ENCODE results near the gene TIPRL. TPM values are rescaled to one million over a fixed set of nuclear protein-coding genes. Genes with fewer than 3 reads are reported as not detected.

The TIPRL gene
- total RNA-seq, 2 experiments from 2014 or later: 36.0 to 54.3 TPM

DNA sequence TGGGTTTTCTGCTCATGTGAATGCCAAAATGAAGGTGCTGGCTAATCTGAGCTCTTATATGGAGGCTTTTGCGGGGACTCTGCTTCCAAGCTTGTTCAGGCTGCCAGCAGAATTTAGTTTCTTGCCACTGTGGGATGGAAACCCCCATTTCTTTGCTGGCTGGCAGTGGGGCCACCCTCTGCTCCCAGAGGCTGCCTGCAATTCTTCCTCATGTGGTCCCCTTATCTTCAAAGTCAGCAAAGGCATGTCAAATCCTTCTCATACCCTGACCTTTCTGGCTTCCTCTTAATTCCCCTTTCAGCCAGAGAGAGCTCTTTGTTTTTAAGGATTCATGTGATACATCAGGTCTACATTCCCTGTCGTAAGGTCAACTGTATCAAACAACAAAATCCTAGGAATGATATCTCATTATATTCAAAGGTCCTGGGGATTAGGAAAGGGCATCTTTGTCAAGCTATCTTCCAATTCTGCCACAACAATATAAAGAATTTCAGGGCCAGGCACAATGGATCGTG, 36.8 kb upstream of the TIPRL start:
- H3K36me3 ChIP-seq (ENCODE audit: insufficient read depth, low read length): no peaks in the 10 kb centered on the region
- TF ChIP-seq CTCF (conservative IDR thresholded peaks at IDR 0.05; ENCODE audit: low read length) (no peak), EZH2phosphoT487 (IDR thresholded peaks at IDR 0.05; ENCODE audit: borderline replicate concordance, low read depth, low read length) (no peak)
- H3K9me2 ChIP-seq (ENCODE audit: insufficient read depth, low read length): no peaks in the 10 kb centered on the region
- H3K9me3 ChIP-seq (ENCODE audit: low read length): no peaks in the 10 kb centered on the region
- no TSS peak for BruUV-seq (replicated peaks)
- H3K4me2 ChIP-seq (ENCODE audit: low read length): no peak overlapping the region
- H3K27ac ChIP-seq (ENCODE audit: low read depth, low read length, poor library complexity, severe bottlenecking): no peak overlapping the region
- peaks cover 3% of the 10 kb centered on the region for H3K4me1 ChIP-seq (ENCODE audit: insufficient read depth, low read length, poor library complexity, severe bottlenecking)
- no peaks in the 10 kb centered on the region for H3K79me2 ChIP-seq (ENCODE audit: insufficient read depth, low read depth, low read length)
- intact Hi-C loops (cut with micrococcal nuclease; ENCODE audit: unreplicated experiment): no loop called here
- H3K4me3 ChIP-seq (ENCODE audit: low read depth, low read length, poor library complexity, severe bottlenecking): no peak overlapping the region
- ChIA-PET POLR2A (no interaction called here), CTCF (ENCODE audit: unreplicated experiment) (interaction anchor here (0.6 to 1.1 kb wide), 2 partner anchors 22 to 91 kb away, joined by 3 to 4 read pairs; no protein-coding TSS in a partner anchor)
- no peak overlapping the region for H2AFZ ChIP-seq (ENCODE audit: low read length)
- no peak for DNase-seq (ENCODE audit: low spot score)
- H4K20me1 ChIP-seq (ENCODE audit: insufficient read depth, low read length): no peaks in the 10 kb centered on the region

- no peak overlapping the region for H3K4me3 ChIP-seq (ENCODE audit: low read depth, low read length, poor library complexity, severe bottlenecking)
- no peaks in the 10 kb centered on the region for H3K9me2 ChIP-seq (ENCODE audit: insufficient read depth, low read length)
- H3K4me2 ChIP-seq (ENCODE audit: low read length): 0 out of 2 replicates have a peak overlapping the region, but pooled peaks have one; percentile 34
- no peaks in the 10 kb centered on the region for H3K9me3 ChIP-seq (ENCODE audit: low read length)
- peak overlapping the region; percentile 65 for H2AFZ ChIP-seq (ENCODE audit: low read length)
- no peaks in the 10 kb centered on the region for H4K20me1 ChIP-seq (ENCODE audit: insufficient read depth, low read length)
- peak; percentile 86 for DNase-seq (ENCODE audit: low spot score)
- H3K27ac ChIP-seq (ENCODE audit: low read depth, low read length, poor library complexity, severe bottlenecking): no peak overlapping the region
- BruUV-seq (replicated peaks): no TSS peak
- H3K79me2 ChIP-seq (ENCODE audit: insufficient read depth, low read depth, low read length): no peaks in the 10 kb centered on the region
- ChIA-PET CTCF (ENCODE audit: unreplicated experiment) (interaction anchor here (1.1 kb wide), 1 partner anchor 1648 kb away, joined by 3 read pairs; no protein-coding TSS in a partner anchor), POLR2A (interaction anchor here (0.9 kb wide), 1 partner anchor 34 kb away, joined by 4 read pairs; no protein-coding TSS in a partner anchor)
- H3K4me1 ChIP-seq (ENCODE audit: insufficient read depth, low read length, poor library complexity, severe bottlenecking): peaks cover 3% of the 10 kb centered on the region
- peak; percentile 88 for TF ChIP-seq CTCF (conservative IDR thresholded peaks at IDR 0.05; ENCODE audit: low read length)
- TF ChIP-seq EZH2phosphoT487 (IDR thresholded peaks at IDR 0.05; ENCODE audit: borderline replicate concordance, low read depth, low read length): no peak
- H3K36me3 ChIP-seq (ENCODE audit: insufficient read depth, low read length): no peaks in the 10 kb centered on the region
- intact Hi-C loops (cut with micrococcal nuclease; ENCODE audit: unreplicated experiment): no loop called here
Observed at GRCh38 chr1:168145184-168146159, 33.3 kb upstream of the TIPRL start.

Measured in OCI-LY7 (cell line).